H54 (cell line): ENCODE results near the gene MCM5.

Experiments
- DNase-seq: peaks from one replicate; pipeline ENCODE4 v3.0.0; 2011; ENCODE audit warnings: low spot score, mixed read lengths; ENCODE audit not compliant: insufficient read length
- FAIRE-seq: peaks from 3 replicates; lab custom pipeline; 2011; peaks lifted over from hg19 to GRCh38; lab: Jason Lieb, UNC
- POLR2A ChIP-seq: IDR thresholded peaks from 2 replicates; pipeline ENCODE4 v1.6.1; 2011; ENCODE audit warnings: low read depth, mild to moderate bottlenecking, low read length

The MCM5 gene

DNA sequence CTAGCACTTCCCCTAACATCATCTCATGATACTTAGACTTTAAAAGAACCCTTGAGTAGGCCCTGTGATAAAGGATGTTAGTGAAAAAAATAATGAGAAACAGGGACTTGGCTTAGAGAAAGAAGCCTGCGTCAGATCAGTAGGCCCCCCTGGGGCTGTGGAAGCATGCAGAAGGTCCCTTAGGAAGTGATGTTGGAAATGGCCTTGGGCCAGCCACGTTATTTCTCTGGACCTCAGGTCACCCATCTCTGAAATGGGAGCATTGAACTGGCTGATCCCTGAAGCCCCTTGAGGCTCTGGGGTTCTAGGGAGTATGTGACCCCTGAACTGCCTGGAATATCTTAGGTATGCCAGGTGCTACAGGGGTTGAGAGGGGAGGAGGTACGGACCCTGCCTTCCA is 40.2 kb downstream of the MCM5 start:
- no peak for DNase-seq
- no peak for FAIRE-seq
- no peak for TF ChIP-seq POLR2A

DNA sequence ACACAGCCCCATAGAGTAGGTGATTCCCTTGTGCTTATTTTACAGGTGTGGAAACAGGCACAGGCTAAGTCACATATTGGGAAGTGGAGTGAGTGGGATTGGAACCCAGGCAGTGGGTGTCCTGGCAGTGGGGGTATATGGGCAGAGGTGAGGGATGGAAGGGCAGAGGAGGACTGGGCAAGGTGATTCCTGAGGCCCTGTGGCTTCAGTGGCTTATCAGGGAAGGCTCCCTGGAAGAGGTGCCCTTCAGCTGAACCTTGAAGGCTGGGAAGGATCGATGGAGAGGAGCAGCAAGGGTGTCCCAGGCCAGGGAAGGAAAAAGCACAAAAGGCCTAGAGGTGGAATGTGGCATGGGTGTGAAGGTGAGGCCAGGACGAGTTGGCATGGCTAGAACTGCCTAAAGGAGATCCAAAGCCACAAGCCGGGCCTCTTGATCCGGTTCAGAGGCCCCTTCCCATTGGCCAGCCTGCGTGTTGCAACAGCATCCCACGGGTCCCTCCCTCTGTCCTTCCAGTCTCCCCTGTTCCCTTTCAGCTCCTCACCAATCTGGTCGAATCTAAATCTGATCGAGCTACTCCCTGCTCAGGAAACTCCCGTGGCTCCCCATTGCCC is 41.7 kb downstream of the MCM5 start:
- no peak for TF ChIP-seq POLR2A
- FAIRE-seq (no peak), DNase-seq (no peak)

DNA sequence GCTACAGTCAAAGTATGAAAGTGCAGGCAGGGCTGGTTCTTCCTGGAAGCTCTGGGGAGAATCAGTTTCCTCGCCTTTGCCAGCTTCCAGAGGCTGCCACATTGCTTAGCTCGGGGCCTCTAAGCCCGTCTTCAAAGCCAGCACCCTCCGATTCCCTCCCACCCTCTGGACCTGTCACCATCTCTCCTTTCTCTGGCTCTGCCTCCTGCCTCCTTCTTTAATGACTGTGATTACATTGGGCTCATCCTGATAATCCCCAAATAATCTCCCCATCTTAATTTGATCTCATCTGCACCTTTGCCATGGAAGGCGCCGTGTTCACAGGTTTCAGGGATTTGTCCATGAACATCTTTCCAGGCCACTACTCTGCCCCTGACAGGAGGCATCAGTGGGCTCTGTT is 42.5 kb downstream of the MCM5 start:
- no peak for TF ChIP-seq POLR2A
- no peak for FAIRE-seq
- no peak for DNase-seq

DNA sequence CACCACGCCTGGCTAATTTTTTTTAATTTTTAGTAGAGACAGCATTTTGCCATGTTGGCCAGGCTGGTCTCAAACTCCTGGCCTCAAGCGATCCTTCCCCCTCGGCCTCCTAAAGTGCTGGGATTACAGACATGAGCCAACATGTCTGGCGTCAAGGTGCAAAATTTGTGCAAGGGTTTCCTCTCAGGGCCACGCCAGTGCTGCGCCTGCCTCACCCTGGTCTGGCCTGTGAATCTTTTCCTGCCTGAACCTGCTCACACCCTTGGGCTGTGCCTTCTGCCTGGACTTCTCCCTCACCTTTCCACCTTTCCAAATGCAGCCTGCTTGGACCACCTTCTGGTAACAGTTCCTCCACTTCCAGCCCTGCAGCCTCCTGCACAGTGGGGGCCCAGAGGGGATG is 43.4 kb downstream of the MCM5 start:
- TF ChIP-seq POLR2A, result no peak
- no peak for DNase-seq
- no peak for FAIRE-seq

DNA sequence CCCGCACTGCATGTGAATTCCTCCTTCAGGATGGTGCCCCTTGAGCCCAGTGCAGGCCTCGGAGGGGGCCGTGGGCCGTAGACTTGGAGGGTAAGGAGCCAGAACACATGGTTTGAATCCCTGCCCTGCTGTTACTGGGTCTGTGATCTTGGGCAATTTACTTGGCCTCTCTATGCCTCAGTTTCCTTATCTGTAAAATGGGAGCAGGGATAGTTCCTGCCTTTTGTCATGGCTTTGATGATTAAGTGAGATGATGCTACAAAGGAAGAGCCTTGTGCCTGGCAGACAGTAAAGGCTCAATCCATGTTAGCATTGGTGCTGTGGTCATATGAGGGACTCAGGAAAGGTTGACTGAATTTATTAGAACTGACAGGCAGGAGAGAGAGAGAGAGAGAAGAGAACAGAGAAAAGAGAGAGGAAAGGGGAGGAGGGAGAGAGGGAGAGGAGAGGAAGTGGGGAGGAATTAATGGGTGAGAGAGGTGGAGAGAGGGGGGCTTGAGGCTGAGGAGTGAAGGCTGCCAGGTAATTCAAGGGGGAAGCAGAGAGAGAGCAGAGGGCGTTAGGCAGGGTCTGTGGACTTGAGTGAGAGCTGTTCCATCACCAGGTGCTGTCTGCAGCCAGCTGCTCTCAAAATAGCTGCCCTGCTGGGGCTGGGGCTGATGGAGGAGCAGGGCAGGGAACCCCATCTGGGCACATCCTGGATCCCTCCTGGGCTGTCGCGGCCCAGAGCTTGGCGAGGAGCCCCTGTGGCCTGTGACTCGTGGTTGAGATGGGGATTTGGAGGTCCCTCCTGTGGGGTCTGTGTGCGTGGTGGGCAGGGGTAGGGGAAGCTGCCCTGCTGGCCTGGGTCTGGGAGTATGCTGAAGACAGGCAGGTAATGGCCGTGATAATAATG is 44.1 kb downstream of the MCM5 start:
- no peak for TF ChIP-seq POLR2A
- DNase-seq (no peak), FAIRE-seq (no peak)

DNA sequence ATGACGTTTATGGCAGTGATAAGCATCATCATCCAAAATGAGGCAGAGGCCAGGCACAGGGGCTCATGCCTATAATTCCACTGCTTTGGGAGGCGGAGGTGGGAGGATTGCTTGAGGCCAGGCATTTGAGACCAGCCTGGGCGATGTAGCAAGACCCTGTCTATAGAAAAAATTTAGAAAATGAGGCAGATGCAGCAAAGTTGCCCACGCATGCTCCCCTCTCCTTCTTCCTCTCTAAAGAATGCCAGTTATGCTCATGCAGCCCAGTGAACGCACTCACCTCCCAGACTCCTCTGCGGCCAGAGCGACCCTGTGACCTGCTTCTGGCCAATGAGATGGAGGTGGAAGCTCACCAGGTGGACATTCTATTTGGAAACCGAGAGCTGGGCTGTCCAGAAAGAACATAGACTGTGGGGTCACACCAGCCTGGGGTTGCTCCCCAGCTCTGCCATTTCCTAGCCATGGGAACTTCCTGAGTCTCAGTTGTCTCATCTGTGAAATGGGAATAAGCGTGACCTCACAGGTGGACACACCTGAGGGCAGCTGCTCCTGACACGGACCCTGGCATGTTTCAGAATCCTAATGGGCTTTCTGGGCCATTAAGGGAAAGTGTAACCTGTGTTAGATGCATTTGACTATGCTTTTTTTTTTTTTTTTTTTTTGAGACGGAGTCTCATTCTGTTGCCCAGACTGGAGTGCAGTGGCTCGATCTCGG is 44.9 kb downstream of the MCM5 start:
- no peak for TF ChIP-seq POLR2A
- no peak for DNase-seq

DNA sequence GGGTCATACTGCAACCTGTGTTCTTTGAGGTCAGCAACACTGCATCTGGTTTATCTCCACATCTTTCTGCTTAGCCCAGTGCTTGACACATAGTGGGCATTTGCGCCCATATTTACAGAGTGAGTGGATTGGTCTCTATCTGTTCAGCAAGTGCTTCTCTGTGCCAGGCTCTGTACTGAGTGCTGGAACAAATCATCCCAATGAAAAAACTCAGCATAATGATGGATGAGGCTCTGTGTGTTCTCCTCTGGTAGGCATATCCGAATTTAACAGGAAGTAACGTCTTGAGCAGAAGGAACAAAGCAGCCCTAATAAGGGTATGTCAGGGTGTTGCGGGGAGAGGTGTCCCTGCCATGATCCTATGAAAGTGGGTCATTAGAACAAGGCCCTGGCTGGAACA is 46.0 kb downstream of the MCM5 start:
- DNase-seq (no peak), FAIRE-seq (no peak)
- TF ChIP-seq POLR2A, result no peak

More for the DNA sequence above, 44.9 kb downstream of the MCM5 start:
- no peak for FAIRE-seq

DNA sequence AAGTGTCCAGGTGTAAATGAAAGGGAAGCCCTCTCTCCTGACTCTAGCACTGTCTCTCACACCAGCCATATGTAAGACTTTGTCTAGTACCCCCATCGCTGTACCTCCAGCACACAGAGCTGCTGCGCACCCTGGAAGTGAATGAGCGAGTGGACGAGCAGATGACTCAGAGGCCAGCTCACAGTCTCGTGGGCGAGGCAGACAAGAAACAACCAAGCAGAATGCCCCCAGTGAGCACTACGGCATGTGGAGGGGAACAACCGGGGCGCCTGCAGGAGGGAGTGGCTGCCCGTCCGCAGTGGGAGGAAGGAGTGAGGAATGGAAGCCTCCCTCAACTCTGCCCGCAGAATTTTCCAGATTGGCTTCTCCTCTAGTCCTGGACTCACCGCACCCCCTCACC is 46.4 kb downstream of the MCM5 start:
- FAIRE-seq, result no peak
- DNase-seq, result peak; percentile 86
- no peak for TF ChIP-seq POLR2A

DNA sequence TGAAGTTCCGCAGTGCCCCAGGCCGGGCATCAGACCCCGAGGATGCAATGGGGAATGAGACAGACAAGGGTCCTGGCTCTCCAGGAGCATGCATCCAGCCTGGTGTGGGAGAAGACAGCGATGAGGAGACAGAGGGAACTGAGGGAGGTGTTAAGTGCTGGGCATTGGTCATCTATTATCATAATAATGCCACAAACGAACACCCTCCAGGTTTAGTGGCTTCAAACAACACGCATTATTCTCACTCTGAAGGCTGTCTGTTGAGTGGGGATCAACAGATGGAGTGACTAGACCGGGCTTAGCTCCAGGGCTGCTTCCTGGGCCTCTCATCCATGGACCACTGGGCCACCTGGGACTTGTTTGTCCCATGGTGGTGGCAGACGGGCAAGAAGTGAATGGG is 48.6 kb downstream of the MCM5 start:
- no peak for DNase-seq
- no peak for FAIRE-seq
- TF ChIP-seq POLR2A, result no peak

DNA sequence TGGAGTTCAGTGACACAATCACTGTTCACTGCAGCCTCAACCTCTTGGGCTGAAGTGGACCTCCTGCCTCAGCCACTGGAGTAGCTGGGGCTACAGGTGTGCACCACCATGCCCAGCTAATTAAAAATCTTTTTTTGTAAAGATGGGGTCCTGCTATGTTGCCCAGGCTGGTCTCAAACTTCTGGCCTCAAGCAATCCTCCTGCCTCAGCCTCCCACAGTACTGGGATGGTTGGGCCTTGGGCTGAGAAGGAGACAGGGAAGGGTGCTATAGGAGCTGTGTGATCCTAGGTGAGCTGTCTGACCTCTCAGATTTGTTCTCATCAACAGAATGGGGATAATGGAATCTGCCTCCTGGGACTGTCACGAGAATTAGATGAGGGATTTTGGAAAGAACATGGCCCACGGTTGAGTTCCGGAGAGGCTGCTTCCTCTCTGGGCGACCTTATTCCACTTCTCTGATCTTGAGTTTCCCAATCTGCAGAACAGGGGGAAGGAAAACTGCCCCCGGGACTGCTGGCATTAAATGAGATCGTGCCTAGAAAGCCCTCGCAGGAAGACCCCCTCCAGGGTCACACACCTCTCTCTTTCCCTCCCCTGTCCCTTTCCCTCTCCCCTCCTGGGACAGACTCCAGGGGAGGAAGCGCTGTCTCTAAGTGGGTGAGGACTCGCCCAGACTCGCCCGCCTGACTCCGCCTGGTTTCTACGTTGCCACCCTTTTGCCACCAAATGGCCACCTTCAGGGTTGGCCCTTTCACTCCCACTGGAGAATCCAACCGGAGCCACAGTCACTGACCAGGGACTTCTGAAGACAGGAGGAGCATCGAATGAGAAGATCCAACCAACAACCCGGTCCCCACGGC is 50.1 kb downstream of the MCM5 start:
- DNase-seq (no peak), FAIRE-seq (no peak)
- TF ChIP-seq POLR2A, result no peak

DNA sequence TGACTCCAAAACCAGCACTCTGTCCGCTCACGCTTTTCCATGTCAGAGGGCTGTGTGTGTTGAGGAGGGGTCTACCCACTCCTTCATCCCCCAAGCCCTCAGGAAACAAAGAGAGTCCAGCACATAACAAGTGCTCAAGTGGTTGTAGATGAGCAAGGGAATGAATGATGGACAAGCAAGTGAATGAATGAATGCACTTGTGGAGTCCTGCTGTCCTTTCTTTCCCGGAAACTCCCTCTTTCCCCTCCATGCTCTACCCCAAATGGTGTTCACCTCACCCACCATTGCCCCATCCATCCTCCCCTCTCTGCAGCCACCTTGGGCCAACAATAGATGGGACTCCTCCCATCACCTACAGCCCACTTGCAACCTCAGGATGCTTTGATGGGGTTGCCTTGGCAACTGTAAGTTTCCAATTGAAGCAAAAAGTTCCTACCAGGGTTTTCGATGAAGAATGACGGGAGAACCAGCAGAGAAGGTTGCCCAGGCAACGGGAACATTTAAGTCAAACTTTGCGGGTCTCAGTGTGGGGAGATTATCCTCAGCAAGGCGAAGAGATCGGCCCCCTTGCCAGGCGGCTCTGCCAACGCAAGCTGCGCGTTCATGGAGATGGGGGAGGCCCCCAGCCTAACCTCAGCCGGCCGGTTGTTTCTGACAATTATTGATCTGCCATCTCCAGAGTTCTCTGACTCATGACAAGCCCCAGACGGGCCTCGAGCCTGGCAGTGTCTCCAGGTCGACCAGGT is 51.1 kb downstream of the MCM5 start:
- DNase-seq (no peak), FAIRE-seq (no peak)
- TF ChIP-seq POLR2A, result no peak

DNA sequence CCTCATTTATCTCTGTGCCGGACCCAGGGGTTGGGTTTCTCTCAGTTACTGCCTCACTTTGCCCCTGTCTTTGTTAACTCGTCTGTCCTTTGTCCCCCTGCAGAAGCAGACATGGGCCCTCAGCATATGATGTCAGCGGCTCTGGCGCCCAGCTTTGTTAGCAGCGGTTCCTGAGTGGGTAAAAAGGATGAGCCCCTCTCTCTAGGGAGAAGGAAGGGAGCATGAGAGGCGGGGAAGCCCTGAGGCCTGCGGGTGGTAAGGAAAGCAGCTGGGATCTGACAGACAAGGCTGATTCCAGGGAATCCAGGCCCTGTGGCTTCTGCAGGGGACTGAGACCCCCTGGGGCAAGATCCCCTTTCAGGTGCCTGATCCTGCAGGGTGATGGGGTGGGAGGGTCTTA is 51.7 kb downstream of the MCM5 start:
- no peak for TF ChIP-seq POLR2A
- FAIRE-seq (no peak), DNase-seq (no peak)

DNA sequence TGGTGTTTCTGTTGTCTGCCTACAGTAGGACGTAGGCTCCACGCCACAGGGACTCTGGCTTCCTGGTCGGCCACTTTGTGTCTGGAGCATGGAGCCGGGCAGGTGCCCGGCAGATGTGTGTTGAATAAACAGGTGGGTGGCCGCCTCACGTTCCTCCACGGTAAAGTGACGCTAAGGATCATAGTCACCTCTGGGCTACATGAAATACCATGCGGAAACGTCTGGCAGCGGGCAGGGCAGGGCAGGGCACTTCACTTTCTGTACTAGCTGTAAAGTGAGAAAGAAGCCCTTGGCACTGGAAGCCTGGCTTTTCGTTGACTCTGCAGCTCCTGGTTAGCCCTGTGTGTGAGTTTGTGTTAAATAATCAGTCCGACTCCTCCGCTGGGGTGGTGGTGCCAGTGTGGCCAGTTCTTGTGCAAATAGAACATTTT is 52.4 kb downstream of the MCM5 start:
- TF ChIP-seq POLR2A, result no peak
- no peak for FAIRE-seq
- DNase-seq, result no peak
